T-helper 17 cell (primary cell): Measurements from ENCODE around the gene GPS1. TPM values are rescaled to one million over a fixed set of nuclear protein-coding genes. Genes with fewer than 3 reads are reported as not detected.

ENCODE experiments used
- ATAC-seq: fragments of 150-1000 bp; cut with Tn5 transposase; 2 replicates; pipeline ENCODE4 v1.10.0; 2021; ENCODE audit warnings: mild to moderate bottlenecking, moderate library complexity
- DNase-seq, 3 donors: peaks; one replicate each; pipeline versions ENCODE4 v3.0.0 to v3.0.0-alpha.2; 2020 to 2021
- H3K9me3 ChIP-seq: one replicate; pipeline ENCODE4 v1.7.0; 2013; ENCODE audit warnings: low read length, mild to moderate bottlenecking; ENCODE audit not compliant: control insufficient read depth, poor library complexity, severe bottlenecking
- H3K27ac Mint-ChIP-seq: one replicate; pipeline ENCODE4 v1.8.0; 2022; ENCODE audit warnings: mild to moderate bottlenecking, moderate library complexity, mixed read lengths
- H3K27me3 Mint-ChIP-seq: one replicate; pipeline ENCODE4 v1.8.0; 2022; ENCODE audit warnings: mixed read lengths
- H3K36me3 Mint-ChIP-seq: one replicate; pipeline ENCODE4 v1.8.0; 2022; ENCODE audit warnings: low read depth, mixed read lengths
- H3K4me1 Mint-ChIP-seq: one replicate; pipeline ENCODE4 v1.8.0; 2022; ENCODE audit warnings: mild to moderate bottlenecking, mixed read lengths
- H3K4me3 Mint-ChIP-seq: one replicate; pipeline ENCODE4 v1.8.0; 2022; ENCODE audit warnings: mild to moderate bottlenecking, moderate library complexity, mixed read lengths
- total RNA-seq, 4 donors: library from RNA in 2 of 4; stranded (reverse) in 2 of 4; gene quantifications; one replicate each; pipeline ENCODE4 v1.2.3 and lab custom pipeline; 2022 to 2026

Gene GPS1
- total RNA-seq, 2 donors from 2014 or later = 63.2 to 66.1 TPM

- Mint-ChIP-seq H3K27ac (no peak overlapping the region), H3K27me3 (no peaks in the 10 kb centered on the region), H3K4me1 (no peaks in the 10 kb centered on the region), H3K36me3 (no peaks in the 10 kb centered on the region), H3K4me3 (no peak overlapping the region)
- peak in 1 of 3 donors; percentile 3 for DNase-seq
- no peak for ATAC-seq
- H3K9me3 ChIP-seq = no peaks in the 10 kb centered on the region
Observed at GRCh38 chr17:82086941-82087906, 35.5 kb downstream of the GPS1 start.

GRCh38 chr17:82087961-82088837, 36.5 kb downstream of the GPS1 start:
- no peak overlapping the region for H3K27ac Mint-ChIP-seq
- H3K4me3 Mint-ChIP-seq = no peak overlapping the region
- ATAC-seq = no peak
- no peaks in the 10 kb centered on the region for H3K9me3 ChIP-seq
- H3K36me3 Mint-ChIP-seq = no peaks in the 10 kb centered on the region
- no peaks in the 10 kb centered on the region for H3K4me1 Mint-ChIP-seq
- no peaks in the 10 kb centered on the region for H3K27me3 Mint-ChIP-seq
- DNase-seq = peak in 1 of 3 donors; percentile 4

- Mint-ChIP-seq H3K4me1 (peaks cover 2% of the 10 kb centered on the region), H3K4me3 (no peak overlapping the region), H3K36me3 (no peaks in the 10 kb centered on the region), H3K27me3 (no peaks in the 10 kb centered on the region), H3K27ac (no peak overlapping the region)
- H3K9me3 ChIP-seq = no peaks in the 10 kb centered on the region
- DNase-seq (no peak), ATAC-seq (no peak)
Observed at GRCh38 chr17:82088838-82089722, 37.4 kb downstream of the GPS1 start.

GRCh38 chr17:82089723-82090548, 38.2 kb downstream of the GPS1 start:
- Mint-ChIP-seq H3K27ac (no peak overlapping the region), H3K27me3 (no peaks in the 10 kb centered on the region), H3K36me3 (no peaks in the 10 kb centered on the region), H3K4me3 (no peak overlapping the region), H3K4me1 (peaks cover 2% of the 10 kb centered on the region)
- no peak for ATAC-seq
- DNase-seq = no peak
- no peaks in the 10 kb centered on the region for H3K9me3 ChIP-seq

- H3K27me3 Mint-ChIP-seq = no peaks in the 10 kb centered on the region
- no peak overlapping the region for H3K27ac Mint-ChIP-seq
- H3K4me1 Mint-ChIP-seq = peaks cover 2% of the 10 kb centered on the region
- no peak for ATAC-seq
- DNase-seq = no peak
- no peaks in the 10 kb centered on the region for H3K9me3 ChIP-seq
- H3K36me3 Mint-ChIP-seq = no peaks in the 10 kb centered on the region
- H3K4me3 Mint-ChIP-seq = no peak overlapping the region
Observed at GRCh38 chr17:82090549-82091263, 39.0 kb downstream of the GPS1 start.

DNA sequence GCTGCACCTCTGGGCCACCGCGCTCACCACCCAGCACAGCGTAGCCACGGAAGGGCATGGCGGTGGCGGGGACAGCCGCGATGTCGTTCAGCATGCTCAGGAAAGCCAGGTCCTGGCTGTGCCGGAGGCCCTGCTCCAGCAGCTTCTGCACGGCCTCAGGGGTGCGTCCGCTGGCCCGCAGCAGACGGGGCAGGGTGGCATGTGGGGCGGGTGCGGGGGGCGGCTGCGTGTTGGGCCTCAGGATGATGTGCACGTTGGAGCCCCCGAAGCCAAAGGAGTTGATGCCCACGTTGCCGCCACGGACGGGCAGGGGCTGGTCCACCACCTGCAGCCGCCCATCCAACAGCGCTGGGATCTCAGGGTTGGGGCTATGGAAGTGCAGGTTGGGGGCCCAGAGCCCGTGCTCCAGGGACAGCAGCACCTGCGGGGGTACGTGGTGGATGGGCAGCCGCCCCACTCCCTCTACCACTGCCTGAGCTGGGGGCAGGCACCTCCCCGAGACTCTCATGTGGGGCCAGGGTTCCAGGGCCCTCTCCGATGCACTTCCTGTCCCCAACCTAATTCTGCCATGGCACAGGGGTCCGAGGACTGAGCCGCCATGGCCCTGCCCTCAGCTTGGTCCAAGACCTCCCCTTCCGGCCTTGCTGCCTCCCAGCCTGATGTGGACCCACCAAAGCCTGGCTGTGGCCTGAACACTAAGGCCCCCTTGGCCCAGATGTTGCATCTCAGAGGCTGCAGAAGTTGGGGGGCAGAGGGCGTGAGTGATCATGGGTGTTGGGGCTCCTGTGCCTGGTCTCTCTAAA, 39.8 kb downstream of the GPS1 start:
- H3K4me1 Mint-ChIP-seq = peaks cover 2% of the 10 kb centered on the region
- DNase-seq (no peak), ATAC-seq (no peak)
- H3K4me3 Mint-ChIP-seq = no peak overlapping the region
- no peak overlapping the region for H3K27ac Mint-ChIP-seq
- no peaks in the 10 kb centered on the region for H3K36me3 Mint-ChIP-seq
- H3K27me3 Mint-ChIP-seq = no peaks in the 10 kb centered on the region
- no peaks in the 10 kb centered on the region for H3K9me3 ChIP-seq

GRCh38 chr17:82092094-82092586, 40.4 kb downstream of the GPS1 start:
- Mint-ChIP-seq H3K4me3 (no peak overlapping the region), H3K27me3 (no peaks in the 10 kb centered on the region), H3K27ac (no peak overlapping the region), H3K4me1 (peaks cover 5% of the 10 kb centered on the region), H3K36me3 (no peaks in the 10 kb centered on the region)
- peak in 1 of 3 donors; percentile 12 for DNase-seq
- H3K9me3 ChIP-seq = no peaks in the 10 kb centered on the region
- ATAC-seq = no peak

DNA sequence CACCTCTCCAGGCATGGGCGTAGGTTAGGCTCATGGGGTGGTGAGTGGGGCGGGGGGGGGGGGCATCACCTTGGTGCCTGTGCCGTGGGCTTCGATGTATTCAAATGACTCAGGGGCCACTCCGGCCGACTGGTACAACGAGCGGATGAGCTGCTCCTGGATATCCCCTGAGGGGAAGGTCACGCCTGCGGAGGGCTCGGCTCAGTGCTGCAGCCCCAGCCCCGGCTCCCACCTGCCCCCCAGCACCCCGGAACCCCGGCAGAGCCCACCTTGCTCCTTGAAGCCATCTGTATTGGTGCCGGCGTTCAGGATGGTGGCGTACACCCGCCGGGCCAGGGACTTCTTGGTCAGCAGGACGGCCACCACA, 40.9 kb downstream of the GPS1 start:
- Mint-ChIP-seq H3K36me3 (no peaks in the 10 kb centered on the region), H3K27ac (no peak overlapping the region), H3K4me1 (peaks cover 5% of the 10 kb centered on the region), H3K27me3 (no peaks in the 10 kb centered on the region), H3K4me3 (no peak overlapping the region)
- DNase-seq (peak in 1 of 3 donors; percentile 11), ATAC-seq (no peak)
- no peaks in the 10 kb centered on the region for H3K9me3 ChIP-seq

DNA sequence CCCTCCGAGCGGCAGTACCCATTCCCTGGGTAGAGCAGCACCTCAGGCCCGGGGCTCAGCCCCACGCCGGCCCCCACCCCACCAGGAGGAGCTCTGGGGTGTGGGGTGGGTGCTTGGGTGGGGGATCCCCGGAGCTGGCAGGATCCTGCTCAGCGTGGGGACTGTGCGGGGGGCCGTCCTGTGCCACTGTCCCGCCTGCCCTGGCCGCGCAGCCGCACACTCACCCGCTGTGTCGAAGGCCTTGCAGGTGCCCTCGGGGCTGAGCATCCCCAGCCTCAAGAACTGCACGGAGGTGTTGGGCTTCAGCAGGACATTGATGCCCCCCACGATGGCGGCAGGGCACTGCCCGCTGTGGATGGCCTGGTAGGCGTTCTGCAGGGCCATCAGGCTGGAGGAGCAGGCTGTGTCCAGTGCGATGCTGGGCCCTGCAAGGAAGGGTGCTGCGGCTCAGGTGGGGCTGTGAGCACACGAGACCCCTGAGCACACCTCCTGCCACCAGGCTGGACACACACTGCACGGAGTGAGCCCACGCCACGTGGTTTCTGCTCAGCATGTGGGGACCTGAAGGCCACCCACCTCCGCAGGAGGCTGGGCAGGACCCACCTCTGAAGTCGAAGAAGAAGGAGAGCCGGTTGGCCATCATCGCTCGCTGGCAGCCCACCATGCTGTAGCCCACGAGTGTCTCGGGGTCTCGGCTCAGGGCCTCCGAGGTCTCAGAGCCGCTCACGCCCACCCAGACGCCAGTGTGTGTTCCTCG, 41.5 kb downstream of the GPS1 start:
- DNase-seq = no peak
- Mint-ChIP-seq H3K27ac (no peak overlapping the region), H3K27me3 (no peaks in the 10 kb centered on the region), H3K4me1 (peaks cover 5% of the 10 kb centered on the region), H3K36me3 (no peaks in the 10 kb centered on the region), H3K4me3 (no peak overlapping the region)
- no peaks in the 10 kb centered on the region for H3K9me3 ChIP-seq
- ATAC-seq = no peak

GRCh38 chr17:82094931-82095776, 43.5 kb downstream of the GPS1 start:
- DNase-seq (no peak), ATAC-seq (no peak)
- H3K27ac Mint-ChIP-seq = no peak overlapping the region
- no peaks in the 10 kb centered on the region for H3K36me3 Mint-ChIP-seq
- no peaks in the 10 kb centered on the region for H3K9me3 ChIP-seq
- peaks cover 8% of the 10 kb centered on the region for H3K4me1 Mint-ChIP-seq
- H3K27me3 Mint-ChIP-seq = no peaks in the 10 kb centered on the region
- no peak overlapping the region for H3K4me3 Mint-ChIP-seq
